ENCODE measurements around the gene INTU.

DNA sequence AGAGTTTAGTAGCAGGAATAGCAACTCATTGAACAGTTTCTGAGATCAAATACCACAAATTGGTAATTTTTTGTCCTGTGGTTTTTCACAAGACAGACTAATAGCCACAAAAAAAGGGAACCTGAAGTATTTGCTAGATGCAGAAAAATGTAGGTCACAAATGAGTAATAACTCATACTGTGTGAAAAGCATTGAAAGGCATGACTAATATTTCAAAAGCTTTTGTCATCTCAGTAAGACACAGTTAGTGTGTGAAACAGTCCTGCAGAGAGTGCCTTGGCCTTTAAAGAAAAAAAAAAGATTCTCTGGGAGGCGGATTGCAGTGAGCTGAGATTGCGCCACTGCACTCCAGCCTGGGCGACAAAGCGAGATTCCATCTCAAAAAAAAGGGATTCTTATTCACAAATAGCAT lies 66.0 kb downstream of the INTU start:
- no peak for TF ChIP-seq POLR2A (IDR thresholded peaks at IDR 0.05)
- TF ChIP-seq, protein P1, sequence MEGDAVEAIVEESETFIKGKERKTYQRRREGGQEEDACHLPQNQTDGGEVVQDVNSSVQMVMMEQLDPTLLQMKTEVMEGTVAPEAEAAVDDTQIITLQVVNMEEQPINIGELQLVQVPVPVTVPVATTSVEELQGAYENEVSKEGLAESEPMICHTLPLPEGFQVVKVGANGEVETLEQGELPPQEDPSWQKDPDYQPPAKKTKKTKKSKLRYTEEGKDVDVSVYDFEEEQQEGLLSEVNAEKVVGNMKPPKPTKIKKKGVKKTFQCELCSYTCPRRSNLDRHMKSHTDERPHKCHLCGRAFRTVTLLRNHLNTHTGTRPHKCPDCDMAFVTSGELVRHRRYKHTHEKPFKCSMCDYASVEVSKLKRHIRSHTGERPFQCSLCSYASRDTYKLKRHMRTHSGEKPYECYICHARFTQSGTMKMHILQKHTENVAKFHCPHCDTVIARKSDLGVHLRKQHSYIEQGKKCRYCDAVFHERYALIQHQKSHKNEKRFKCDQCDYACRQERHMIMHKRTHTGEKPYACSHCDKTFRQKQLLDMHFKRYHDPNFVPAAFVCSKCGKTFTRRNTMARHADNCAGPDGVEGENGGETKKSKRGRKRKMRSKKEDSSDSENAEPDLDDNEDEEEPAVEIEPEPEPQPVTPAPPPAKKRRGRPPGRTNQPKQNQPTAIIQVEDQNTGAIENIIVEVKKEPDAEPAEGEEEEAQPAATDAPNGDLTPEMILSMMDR (IDR thresholded peaks at IDR 0.05) = no peak
- no peak for TF ChIP-seq POLR2AphosphoS5 (IDR thresholded peaks at IDR 0.05)
